Keratinocyte (primary cell): ENCODE data around the gene GCH1. TPM values are rescaled to one million over a fixed set of nuclear protein-coding genes. Genes with fewer than 3 reads are reported as not detected.

Source experiments
- DNase-seq: peaks from one replicate; pipeline ENCODE4 v3.0.0-alpha.2; 2011; ENCODE audit warnings: low read depth, missing footprints, low spot score
- FAIRE-seq: peaks from 2 replicates; lab custom pipeline; 2011; peaks lifted over from hg19 to GRCh38; lab: Jason Lieb, UNC
- H2AFZ ChIP-seq: 2 replicates; pipeline ENCODE4 v1.6.0; 2012; ENCODE audit warnings: low read length, control low read depth, inconsistent platforms; ENCODE audit not compliant: control insufficient read depth
- H3K27ac ChIP-seq: 2 replicates; pipeline ENCODE4 v1.5.1; 2011; ENCODE audit warnings: low read length; ENCODE audit not compliant: control insufficient read depth, insufficient read depth
- H3K27me3 ChIP-seq: 3 replicates; pipeline ENCODE4 v1.6.0; 2011; ENCODE audit warnings: low read length; ENCODE audit not compliant: control insufficient read depth, insufficient read depth; ENCODE audit errors: extremely low read depth
- H3K36me3 ChIP-seq, 2 experiments: 2 replicates in 1 of 2; 3 replicates in 1 of 2; pipeline ENCODE4 v1.5.1; 2011; ENCODE audit warnings: low read length in 2 of 2, mild to moderate bottlenecking in 1 of 2; ENCODE audit not compliant: control insufficient read depth in 2 of 2, insufficient read depth in 2 of 2; ENCODE audit errors: extremely low read depth in 1 of 2
- H3K4me1 ChIP-seq: 3 replicates; pipeline ENCODE4 v1.5.1; 2011; ENCODE audit warnings: low read length; ENCODE audit not compliant: control insufficient read depth, insufficient read depth; ENCODE audit errors: extremely low read depth
- H3K4me2 ChIP-seq: 3 replicates; pipeline ENCODE4 v1.6.0; 2011; ENCODE audit warnings: low read depth, low read length; ENCODE audit not compliant: control insufficient read depth, insufficient read depth; ENCODE audit errors: extremely low read depth
- H3K4me3 ChIP-seq, 3 experiments: fragments of 200-600 bp in 1 of 3; sonication (generic) in 1 of 3; 2 replicates in 2 of 3; 3 replicates in 1 of 3; pipeline ENCODE4 v1.5.1; 2011 to 2016; ENCODE audit warnings: low read length in 3 of 3, mild to moderate bottlenecking in 3 of 3, control low read depth in 2 of 3, inconsistent platforms in 1 of 3, low read depth in 1 of 3, mixed read lengths in 1 of 3, mixed run types in 1 of 3, moderate library complexity in 1 of 3; ENCODE audit not compliant: control insufficient read depth in 2 of 3, insufficient read depth in 2 of 3; ENCODE audit errors: extremely low read depth in 1 of 3
- H3K79me2 ChIP-seq: 2 replicates; pipeline ENCODE4 v1.6.0; 2012; ENCODE audit warnings: low read length; ENCODE audit not compliant: control insufficient read depth, insufficient read depth
- H3K9ac ChIP-seq: 3 replicates; pipeline ENCODE4 v1.6.0; 2011; ENCODE audit warnings: low read length; ENCODE audit not compliant: control insufficient read depth, insufficient read depth; ENCODE audit errors: extremely low read depth
- H3K9me1 ChIP-seq: 3 replicates; pipeline ENCODE4 v1.6.0; 2011; ENCODE audit warnings: low read length; ENCODE audit not compliant: control insufficient read depth, insufficient read depth; ENCODE audit errors: extremely low read depth
- H3K9me3 ChIP-seq: 2 replicates; pipeline ENCODE4 v1.5.1; 2012; ENCODE audit warnings: low read depth, low read length; ENCODE audit not compliant: control insufficient read depth
- H4K20me1 ChIP-seq: 3 replicates; pipeline ENCODE4 v1.6.0; 2011; ENCODE audit warnings: low read length; ENCODE audit not compliant: control insufficient read depth, insufficient read depth; ENCODE audit errors: extremely low read depth
- EZH2 ChIP-seq: IDR thresholded peaks from one replicate; pipeline ENCODE4 v1.6.1; 2012; ENCODE audit warnings: inconsistent platforms, mild to moderate bottlenecking, low read length, moderate library complexity
- dilution Hi-C: fragments of 300-500 bp; cut with MboI; formaldehyde crosslinking; loops from one replicate; pipeline ENCODE4 v1.7.0; 2020; ENCODE audit warnings: low sequenced_read_pairs; ENCODE audit not compliant: extremely low pct_ligation_motif_present
- polyA plus RNA-seq, 5 experiments: library from polyadenylated mRNA; depleted of rRNA in 3 of 5; stranded (reverse) in 3 of 5; stranded (forward) in 1 of 5; unstranded in 1 of 5; fragments of >200 nt; gene quantifications; 1 replicate in 1 of 5; 2 replicates in 3 of 5; 3 replicates in 1 of 5; pipeline versions ENCODE4 v1.2.1 to v1.2.3, GENCODE V29; 2011 to 2012; ENCODE audit warnings: missing spikeins in 2 of 5, low read depth in 1 of 5, low replicate concordance in 1 of 5
- TF ChIP-seq, protein P1 (sequence below), 3 experiments: IDR thresholded peaks in 1 of 3; conservative IDR thresholded peaks in 1 of 3; optimal IDR thresholded peaks in 1 of 3; 2 replicates in 2 of 3; 3 replicates in 1 of 3; pipeline versions ENCODE3 to v1.5.1; 2011; ENCODE audit warnings: low read length in 3 of 3, mild to moderate bottlenecking in 3 of 3, moderate library complexity in 2 of 3, control low read depth in 1 of 3, inconsistent platforms in 1 of 3; ENCODE audit not compliant: insufficient read depth in 2 of 3; ENCODE audit errors: extremely low read depth in 1 of 3

GCH1 gene
- polyA plus RNA-seq, 1 donor (not counting 4 experiments of a cell fraction or from before 2014, with no cell fraction given) = 3.4 TPM

DNA sequence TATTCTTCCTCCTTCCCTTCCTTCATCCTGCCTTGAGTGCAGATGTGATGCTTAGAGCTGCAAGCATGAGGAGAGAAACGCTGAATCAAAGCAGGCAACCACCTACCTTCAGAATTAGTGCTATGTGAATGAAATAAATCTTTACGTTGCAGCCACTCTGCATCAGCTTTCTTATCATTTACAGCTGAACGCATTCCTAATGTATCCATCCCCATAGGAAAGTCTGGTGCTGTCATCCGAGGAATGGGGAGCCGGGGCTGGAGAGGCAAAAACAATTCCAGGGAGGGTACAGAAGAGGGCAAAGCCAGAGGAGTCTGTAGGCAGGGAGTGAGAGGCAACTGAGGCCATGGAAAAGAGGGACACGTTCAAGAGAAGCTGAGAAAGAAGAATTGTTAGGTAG, 90.0 kb downstream of the GCH1 start:
- dilution Hi-C loops = no loop called here
- no peak overlapping the region for H2AFZ ChIP-seq
- no peaks in the 10 kb centered on the region for H4K20me1 ChIP-seq
- no peak for DNase-seq
- no peak for TF ChIP-seq EZH2
- TF ChIP-seq, protein P1, sequence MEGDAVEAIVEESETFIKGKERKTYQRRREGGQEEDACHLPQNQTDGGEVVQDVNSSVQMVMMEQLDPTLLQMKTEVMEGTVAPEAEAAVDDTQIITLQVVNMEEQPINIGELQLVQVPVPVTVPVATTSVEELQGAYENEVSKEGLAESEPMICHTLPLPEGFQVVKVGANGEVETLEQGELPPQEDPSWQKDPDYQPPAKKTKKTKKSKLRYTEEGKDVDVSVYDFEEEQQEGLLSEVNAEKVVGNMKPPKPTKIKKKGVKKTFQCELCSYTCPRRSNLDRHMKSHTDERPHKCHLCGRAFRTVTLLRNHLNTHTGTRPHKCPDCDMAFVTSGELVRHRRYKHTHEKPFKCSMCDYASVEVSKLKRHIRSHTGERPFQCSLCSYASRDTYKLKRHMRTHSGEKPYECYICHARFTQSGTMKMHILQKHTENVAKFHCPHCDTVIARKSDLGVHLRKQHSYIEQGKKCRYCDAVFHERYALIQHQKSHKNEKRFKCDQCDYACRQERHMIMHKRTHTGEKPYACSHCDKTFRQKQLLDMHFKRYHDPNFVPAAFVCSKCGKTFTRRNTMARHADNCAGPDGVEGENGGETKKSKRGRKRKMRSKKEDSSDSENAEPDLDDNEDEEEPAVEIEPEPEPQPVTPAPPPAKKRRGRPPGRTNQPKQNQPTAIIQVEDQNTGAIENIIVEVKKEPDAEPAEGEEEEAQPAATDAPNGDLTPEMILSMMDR (optimal IDR thresholded peaks at IDR 0.05 in 1 of 3, IDR thresholded peaks at IDR 0.05 in 1 of 3, conservative IDR thresholded peaks at IDR 0.05 in 1 of 3; ENCODE audit: extremely low read depth in 1 of 3, insufficient read depth in 2 of 3, low read length in 3 of 3) = no peak
- peaks cover 5% of the 10 kb centered on the region for H3K4me1 ChIP-seq
- no peaks in the 10 kb centered on the region for H3K36me3 ChIP-seq
- no peaks in the 10 kb centered on the region for H3K79me2 ChIP-seq
- no peak overlapping the region for H3K27ac ChIP-seq
- H3K9ac ChIP-seq = no peak overlapping the region
- FAIRE-seq = no peak
- no peaks in the 10 kb centered on the region for H3K9me3 ChIP-seq
- H3K4me3 ChIP-seq = no peak overlapping the region
- peaks cover 11% of the 10 kb centered on the region for H3K27me3 ChIP-seq
- H3K9me1 ChIP-seq = no peaks in the 10 kb centered on the region
- H3K4me2 ChIP-seq = no peak overlapping the region

DNA sequence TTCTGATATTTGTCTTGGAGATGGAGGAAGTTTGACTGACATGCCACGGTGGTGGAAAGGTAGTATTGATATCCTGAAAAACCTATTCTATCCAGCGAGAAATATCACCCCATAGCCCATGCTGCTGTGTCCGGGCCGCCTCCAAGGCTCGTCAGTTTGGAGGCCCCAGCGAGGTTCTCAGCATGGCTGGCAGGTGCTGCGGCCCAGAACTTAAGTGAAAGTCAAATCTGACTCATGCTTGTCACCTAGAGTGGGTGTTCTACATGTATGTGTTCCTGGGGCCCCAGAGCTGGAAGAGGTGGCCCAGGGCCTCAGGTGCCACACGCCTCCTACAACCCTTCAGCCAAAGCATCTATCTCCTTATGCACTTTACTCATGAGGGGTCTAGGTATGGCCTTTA, 92.9 kb downstream of the GCH1 start:
- Histone ChIP-seq H4K20me1 (no peaks in the 10 kb centered on the region), H3K4me3 (no peak overlapping the region), H2AFZ (no peak overlapping the region), H3K4me1 (peaks cover 18% of the 10 kb centered on the region), H3K27me3 (peaks cover 11% of the 10 kb centered on the region), H3K27ac (no peak overlapping the region), H3K79me2 (no peaks in the 10 kb centered on the region), H3K9me1 (no peaks in the 10 kb centered on the region), H3K36me3 (no peaks in the 10 kb centered on the region), H3K4me2 (no peak overlapping the region), H3K9ac (no peak overlapping the region), H3K9me3 (no peaks in the 10 kb centered on the region)
- dilution Hi-C loops = no loop called here
- TF ChIP-seq, protein P1 (optimal IDR thresholded peaks at IDR 0.05 in 1 of 3, IDR thresholded peaks at IDR 0.05 in 1 of 3, conservative IDR thresholded peaks at IDR 0.05 in 1 of 3; ENCODE audit: extremely low read depth in 1 of 3, insufficient read depth in 2 of 3, low read length in 3 of 3) = no peak
- no peak for TF ChIP-seq EZH2
- no peak for DNase-seq
- no peak for FAIRE-seq
